ENCODE data around the gene DLEU7. TPM values are rescaled to one million over a fixed set of nuclear protein-coding genes. Genes with fewer than 3 reads are reported as not detected.

Gene DLEU7
- total and polyA plus RNA-seq, 2 of the 8 experiments (the other 6 are each of a cell fraction or from before 2014, with no cell fraction given) = 4.9 to 5.2 TPM

GRCh38 chr13:50829226-50829625 lies 14.3 kb downstream of the DLEU7 start (continued):
- no peak for TF ChIP-seq BACH1 (IDR thresholded peaks at IDR 0.05; ENCODE audit: low read length)
- no peak for TF ChIP-seq POU5F1 (IDR thresholded peaks at IDR 0.05; ENCODE audit: low read depth, low read length)
- no peak for TF ChIP-seq CBX8 (IDR thresholded peaks at IDR 0.05; ENCODE audit: borderline replicate concordance, low read depth, low read length)
- TF ChIP-seq SIN3A (conservative IDR thresholded peaks at IDR 0.05 in 1 of 2, IDR thresholded peaks at IDR 0.05 in 1 of 2; ENCODE audit: low read depth in 1 of 2, low read length in 2 of 2) = no peak
- no peak for TF ChIP-seq POLR2AphosphoS5 (IDR thresholded peaks at IDR 0.05; ENCODE audit: low read depth, low read length)

Data from H1 (cell line).